PFSK-1 (cell line): ENCODE data around the gene KIF6.

Source experiments
- FOXP2 ChIP-seq: optimal IDR thresholded peaks from 2 replicates; pipeline ENCODE3; 2011; ENCODE audit warnings: borderline replicate concordance, control low read depth, inconsistent platforms; ENCODE audit not compliant: insufficient read depth; ENCODE audit errors: extremely low read length, extremely low read depth
- POLR2AphosphoS5 ChIP-seq: IDR thresholded peaks from 2 replicates; pipeline ENCODE4 v1.6.1; 2012; ENCODE audit warnings: low read depth, mild to moderate bottlenecking, control low read depth, low read length, moderate library complexity
- REST ChIP-seq, 2 experiments: IDR thresholded peaks; 2 replicates each; pipeline versions ENCODE4 v1.6.1 to v1.8.0; 2011 to 2012; ENCODE audit warnings: low read depth in 2 of 2, low read length in 2 of 2, control low read depth in 1 of 2, inconsistent platforms in 1 of 2, mild to moderate bottlenecking in 1 of 2, moderate library complexity in 1 of 2; ENCODE audit not compliant: insufficient read depth in 1 of 2
- SIN3A ChIP-seq: IDR thresholded peaks from 2 replicates; pipeline ENCODE4 v1.6.1; 2012; ENCODE audit warnings: mild to moderate bottlenecking, low read length, moderate library complexity, borderline replicate concordance; ENCODE audit not compliant: insufficient read depth
- TAF1 ChIP-seq: IDR thresholded peaks from 2 replicates; pipeline ENCODE4 v1.6.1; 2012; ENCODE audit warnings: low read length, control low read depth, borderline replicate concordance; ENCODE audit not compliant: insufficient read depth

Gene KIF6

GRCh38 chr6:39733704-39734103 is 8.5 kb upstream of the KIF6 start:
- TF ChIP-seq POLR2AphosphoS5 (no peak), REST (IDR thresholded peaks at IDR 0.05; ENCODE audit: insufficient read depth in 1 of 2, low read depth in 2 of 2, low read length in 2 of 2) (no peak), FOXP2 (no peak)

- TF ChIP-seq POLR2AphosphoS5 = no peak
- TF ChIP-seq TAF1 = no peak
- TF ChIP-seq FOXP2 = no peak
- TF ChIP-seq REST (IDR thresholded peaks at IDR 0.05; ENCODE audit: insufficient read depth in 1 of 2, low read depth in 2 of 2, low read length in 2 of 2) = no peak
- no peak for TF ChIP-seq SIN3A
These were observed 6.4 kb upstream of the KIF6 start for GRCh38 chr6:39731565-39731964.

- TF ChIP-seq SIN3A = no peak
- TF ChIP-seq REST (IDR thresholded peaks at IDR 0.05; ENCODE audit: insufficient read depth in 1 of 2, low read depth in 2 of 2, low read length in 2 of 2) = no peak
- no peak for TF ChIP-seq FOXP2
- TF ChIP-seq POLR2AphosphoS5 = no peak
- no peak for TF ChIP-seq TAF1
These were observed 4.7 kb upstream of the KIF6 start for GRCh38 chr6:39729945-39730344.

- TF ChIP-seq SIN3A = no peak
- no peak for TF ChIP-seq REST (IDR thresholded peaks at IDR 0.05; ENCODE audit: insufficient read depth in 1 of 2, low read depth in 2 of 2, low read length in 2 of 2)
- no peak for TF ChIP-seq FOXP2
- no peak for TF ChIP-seq TAF1
- no peak for TF ChIP-seq POLR2AphosphoS5
These were observed 407 bp upstream of the KIF6 start for GRCh38 chr6:39725632-39725997.

- TF ChIP-seq TAF1 (no peak), FOXP2 (no peak), SIN3A (no peak), REST (IDR thresholded peaks at IDR 0.05; ENCODE audit: insufficient read depth in 1 of 2, low read depth in 2 of 2, low read length in 2 of 2) (no peak), POLR2AphosphoS5 (no peak)
These were observed 10.4 kb downstream of the KIF6 start for GRCh38 chr6:39714802-39715201.
